B cell (primary cell): ENCODE data around the gene ESPN. TPM values are rescaled to one million over a fixed set of nuclear protein-coding genes. Genes with fewer than 3 reads are reported as not detected.

Experiments used
- ATAC-seq: fragments of 200-7000 bp; cut with Tn5 transposase; one replicate; pipeline ENCODE4 v1.10.0; 2021; ENCODE audit warnings: low read depth, mild to moderate bottlenecking, moderate number of reproducible peaks, moderate library complexity
- CTCF ChIA-PET: fragments of 350-600 bp; sonication (Branson Sonifier 250); formaldehyde crosslinking; loops from one replicate; lab custom pipeline; 2021; ENCODE audit warnings: antibody characterized with exemption, inconsistent platforms; lab: Charles Lee
- POLR2A ChIA-PET: fragments of 350-600 bp; sonication (Branson Sonifier 250); formaldehyde crosslinking; loops from one replicate; lab custom pipeline; 2021; ENCODE audit warnings: antibody characterized with exemption; lab: Charles Lee
- DNase-seq: peaks from one replicate; pipeline ENCODE4 v3.0.0; 2013
- H2AFZ ChIP-seq: 2 replicates; pipeline ENCODE4 v1.6.1; 2012; ENCODE audit warnings: mild to moderate bottlenecking, low read depth, low read length; ENCODE audit not compliant: insufficient read depth, poor library complexity, severe bottlenecking
- H3K27ac ChIP-seq, 2 donors: 1 replicate in 1 of 2; 2 replicates in 1 of 2; pipeline ENCODE4 v1.5.1; 2012 to 2013; ENCODE audit warnings: low read length in 2 of 2, mild to moderate bottlenecking in 2 of 2, moderate library complexity in 1 of 2
- H3K27me3 ChIP-seq, 4 experiments: fragments of 200-600 bp in 1 of 4; sonication (generic) in 1 of 4; replicated peaks in 1 of 4; 1 replicate in 2 of 4; 2 replicates in 2 of 4; pipeline versions ENCODE4 v1.6.1 to v1.7.0; 2013 to 2016; ENCODE audit warnings: low read length in 3 of 4, mild to moderate bottlenecking in 2 of 4, mixed read lengths in 1 of 4, moderate library complexity in 1 of 4; ENCODE audit not compliant: insufficient read depth in 4 of 4, control insufficient read depth in 3 of 4; ENCODE audit errors: control extremely low read depth in 1 of 4
- H3K36me3 ChIP-seq, 2 experiments: replicated peaks in 1 of 2; 1 replicate in 1 of 2; 2 replicates in 1 of 2; pipeline versions ENCODE4 v1.6.1 to v1.7.1; 2013; ENCODE audit warnings: low read length in 1 of 2; ENCODE audit not compliant: insufficient read depth in 2 of 2, control insufficient read depth in 1 of 2; ENCODE audit errors: control extremely low read depth in 1 of 2, extremely low read depth in 1 of 2
- H3K4me1 ChIP-seq, 2 donors: fragments of 200-600 bp in 1 of 2; sonication (generic) in 1 of 2; 1 replicate in 1 of 2; 2 replicates in 1 of 2; pipeline versions ENCODE4 v1.5.1 to v1.6.1; 2013 to 2017; ENCODE audit warnings: low read length in 2 of 2; ENCODE audit not compliant: control insufficient read depth in 2 of 2, insufficient read depth in 2 of 2
- H3K4me2 ChIP-seq: replicated peaks from 2 replicates; pipeline ENCODE3; 2012; ENCODE audit warnings: mild to moderate bottlenecking, low read depth, low read length; ENCODE audit not compliant: poor library complexity, severe bottlenecking
- H3K4me3 ChIP-seq, 5 experiments: fragments of 200-600 bp in 1 of 5; sonication (generic) in 1 of 5; 1 replicate in 3 of 5; 2 replicates in 2 of 5; pipeline versions ENCODE4 v1.5.1 to v1.7.0; 2011 to 2016; ENCODE audit warnings: low read length in 4 of 5, mild to moderate bottlenecking in 4 of 5, low read depth in 2 of 5, control low read depth in 1 of 5, moderate library complexity in 1 of 5; ENCODE audit not compliant: insufficient read depth in 1 of 5; ENCODE audit errors: control extremely low read depth in 1 of 5, extremely low read depth in 1 of 5
- H3K79me2 ChIP-seq: fragments of 200-600 bp; sonication (generic); one replicate; pipeline ENCODE4 v1.6.0; 2016; ENCODE audit warnings: low read length; ENCODE audit not compliant: control insufficient read depth, insufficient read depth
- H3K9ac ChIP-seq: fragments of 200-600 bp; sonication (generic); 2 replicates; pipeline ENCODE4 v1.6.1; 2017; ENCODE audit warnings: mild to moderate bottlenecking, low read length, moderate library complexity
- H3K9me3 ChIP-seq, 3 donors: one replicate each; pipeline versions ENCODE4 v1.6.1 to v1.7.1; 2013; ENCODE audit warnings: low read length in 2 of 3; ENCODE audit not compliant: control insufficient read depth in 2 of 3, insufficient read depth in 1 of 3; ENCODE audit errors: control extremely low read depth in 1 of 3
- H4K20me1 ChIP-seq: 2 replicates; pipeline ENCODE4 v1.6.0; 2012; ENCODE audit warnings: mild to moderate bottlenecking, low read length; ENCODE audit not compliant: insufficient read depth, control insufficient read depth, poor library complexity, severe bottlenecking
- H3K27ac Mint-ChIP-seq: one replicate; pipeline ENCODE4 v1.8.0; 2021; ENCODE audit warnings: mixed read lengths
- H3K27me3 Mint-ChIP-seq: one replicate; pipeline ENCODE4 v1.8.0; 2021; ENCODE audit warnings: mixed read lengths
- H3K4me1 Mint-ChIP-seq: one replicate; pipeline ENCODE4 v1.8.0; 2021; ENCODE audit warnings: mixed read lengths
- H3K4me3 Mint-ChIP-seq: one replicate; pipeline ENCODE4 v1.8.0; 2021; ENCODE audit warnings: mixed read lengths
- H3K9me3 Mint-ChIP-seq: one replicate; pipeline ENCODE4 v1.8.0; 2022; ENCODE audit warnings: mixed read lengths; ENCODE audit not compliant: insufficient read depth
- CTCF ChIP-seq: fragments of 200-600 bp; IDR thresholded peaks from one replicate; pipeline ENCODE4 v1.8.0; 2022; ENCODE audit warnings: antibody characterized with exemption, mild to moderate bottlenecking
- EZH2 ChIP-seq: IDR thresholded peaks from 2 replicates; pipeline ENCODE4 v1.6.1; 2012; ENCODE audit warnings: borderline replicate concordance, low read depth, mild to moderate bottlenecking, moderate library complexity, low read length; ENCODE audit not compliant: insufficient read depth, poor library complexity, severe bottlenecking
- WGBS: methylation state at CpG from one replicate; pipeline ENCODE4 v1.1.5; 2013; ENCODE audit warnings: missing lambda C conversion rate; ENCODE audit not compliant: insufficient coverage; 5-methylcytosine and 5-hydroxymethylcytosine counted together
- intact Hi-C: fragments of 100-400 bp; cut with micrococcal nuclease; formaldehyde crosslinking; loops from one replicate; pipeline ENCODE4 v1.10.0; 2022
- polyA plus RNA-seq: library from polyadenylated mRNA; depleted of rRNA; stranded (reverse); fragments of >200 nt; gene quantifications from 2 replicates; pipeline ENCODE4 v1.2.3, GENCODE V29; 2012
- total RNA-seq, 2 donors: library from RNA; stranded (reverse); fragments of 120-200 nt in 1 of 2; gene quantifications; 1 replicate in 1 of 2; 2 replicates in 1 of 2; pipeline versions ENCODE4 v1.2.3 to v1.2.4, GENCODE V29; 2013 to 2022

ESPN gene
- total and polyA plus RNA-seq, 2 donors (not counting 1 experiment from before 2014, with no cell fraction given): 0.19 to 0.25 TPM

- H3K4me2 ChIP-seq: peak overlapping the region; percentile 71
- H3K4me1 ChIP-seq: peaks cover 15 to 21% of the 10 kb centered on the region in 2 donors
- ATAC-seq (no peak), DNase-seq (no peak)
- peaks cover 0 to 60% (median 15%) of the 10 kb centered on the region in 4 experiments for H3K27me3 ChIP-seq
- no peaks in the 10 kb centered on the region for H4K20me1 ChIP-seq
- TF ChIP-seq CTCF (no peak), EZH2 (no peak)
- POLR2A ChIA-PET: no interaction called here
- H3K4me3 ChIP-seq: peak overlapping the region in 1 of 5 experiments; percentile 46
- WGBS: 58% methylated on average over 4 of the region's 4 CpGs
- CTCF ChIA-PET: no interaction called here
- H3K79me2 ChIP-seq: no peaks in the 10 kb centered on the region
- no peak overlapping the region for H2AFZ ChIP-seq
- H3K27ac ChIP-seq: no peak overlapping the region
- Mint-ChIP-seq H3K27ac (no peak overlapping the region), H3K9me3 (no peaks in the 10 kb centered on the region), H3K27me3 (peaks cover 38% of the 10 kb centered on the region), H3K4me1 (peaks cover 19% of the 10 kb centered on the region), H3K4me3 (peak overlapping the region; percentile 29)
- no peaks in the 10 kb centered on the region for H3K36me3 ChIP-seq
- intact Hi-C loops: no loop called here
- peaks cover 0 to 7% (median 0%) of the 10 kb centered on the region in 3 donors for H3K9me3 ChIP-seq
- peak overlapping the region; percentile 47 for H3K9ac ChIP-seq
These were observed 22.1 kb downstream of the ESPN start for GRCh38 chr1:6446665-6447015.

- no peak for TF ChIP-seq EZH2
- TF ChIP-seq CTCF: no peak
- peaks cover 15 to 21% of the 10 kb centered on the region in 2 donors for H3K4me1 ChIP-seq
- Mint-ChIP-seq H3K4me1 (peaks cover 19% of the 10 kb centered on the region), H3K9me3 (no peaks in the 10 kb centered on the region), H3K27ac (no peak overlapping the region), H3K27me3 (peaks cover 36% of the 10 kb centered on the region), H3K4me3 (peak overlapping the region; percentile 74)
- ChIA-PET CTCF (no interaction called here), POLR2A (no interaction called here)
- ATAC-seq: no peak
- H3K36me3 ChIP-seq: no peaks in the 10 kb centered on the region
- no peak overlapping the region for H3K27ac ChIP-seq
- intact Hi-C loops: no loop called here
- H2AFZ ChIP-seq: peak overlapping the region; percentile 62
- 2% methylated on average over 58 of the region's 67 CpGs for WGBS
- H3K79me2 ChIP-seq: no peaks in the 10 kb centered on the region
- H3K27me3 ChIP-seq: peaks cover 0 to 55% (median 15%) of the 10 kb centered on the region in 4 experiments
- H3K9me3 ChIP-seq: peaks cover 0 to 7% (median 0%) of the 10 kb centered on the region in 3 donors
- peak overlapping the region in 3 of 5 experiments; percentile 32 to 46 (median 43) for H3K4me3 ChIP-seq
- no peaks in the 10 kb centered on the region for H4K20me1 ChIP-seq
- no peak for DNase-seq
- H3K4me2 ChIP-seq: peak overlapping the region; percentile 71
- peak overlapping the region; percentile 47 for H3K9ac ChIP-seq
These were observed 22.6 kb downstream of the ESPN start for GRCh38 chr1:6447016-6447817.
